HG02981 (cell line): ENCODE data around the gene SPATA17.
"Not testable (repeated sequence)": the region's sequence is repeated elsewhere in the genome, so short reads cannot be mapped to it uniquely, and the experiment has no call there.

ENCODE experiments used
- ATAC-seq: cut with Tn5 transposase; IDR thresholded peaks from one replicate; pipeline ENCODE4 v1.9.1; 2021; ENCODE audit warnings: mild to moderate bottlenecking, moderate library complexity; ENCODE audit not compliant: unreplicated experiment

Gene SPATA17

DNA sequence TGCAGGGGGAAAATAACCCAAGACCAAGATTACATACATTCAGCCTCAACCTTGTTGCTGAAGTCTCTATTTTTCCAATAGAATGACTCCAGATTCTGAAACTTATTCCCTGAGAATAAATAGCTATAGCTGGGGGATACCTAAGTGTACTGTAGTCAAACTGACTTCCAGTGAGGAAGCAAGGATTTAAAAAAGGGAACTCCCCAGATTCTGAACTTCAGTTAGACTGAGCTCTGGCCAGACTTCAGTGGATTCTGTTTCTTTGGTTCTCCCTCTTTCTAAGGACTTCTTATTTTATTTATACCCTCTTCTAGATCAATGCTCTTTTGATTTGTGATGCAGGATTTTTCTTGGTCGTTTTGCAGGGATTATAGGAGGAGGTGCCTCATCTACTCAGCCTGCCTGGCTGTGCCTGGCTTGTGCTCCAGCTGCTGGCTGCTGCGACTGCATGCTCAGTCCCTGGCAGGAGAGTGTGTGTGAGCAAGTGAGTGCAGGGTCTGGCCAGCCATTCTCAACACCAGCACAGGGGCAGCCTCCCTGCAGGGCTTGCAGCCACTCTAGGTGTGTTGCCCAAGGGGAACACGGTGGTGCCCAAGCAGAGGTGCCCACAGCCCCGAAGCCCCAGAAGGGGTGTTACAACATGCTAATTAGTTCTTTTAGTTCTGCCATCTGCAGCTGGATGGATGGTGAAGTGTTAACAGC is 43.0 kb downstream of the SPATA17 start:
- no peak for ATAC-seq

DNA sequence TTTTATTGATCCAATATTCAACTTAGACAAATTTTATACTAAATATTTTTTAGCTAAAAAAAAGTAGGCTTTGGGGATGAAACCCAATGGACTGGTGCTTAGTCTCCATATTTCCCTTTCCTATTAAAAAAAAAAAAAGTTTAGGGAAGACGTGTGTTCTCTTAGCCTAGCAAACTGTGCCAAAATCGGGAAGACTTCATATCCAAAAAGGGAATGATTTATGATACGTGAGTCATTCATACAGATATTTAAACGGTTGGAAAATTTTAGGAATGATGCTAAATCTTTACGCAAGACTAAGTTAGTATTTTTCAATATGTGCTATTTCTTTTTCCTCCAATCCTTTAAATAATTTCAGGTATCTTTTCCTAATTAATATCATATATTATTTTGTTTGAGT is 50.7 kb downstream of the SPATA17 start:
- ATAC-seq: no peak

DNA sequence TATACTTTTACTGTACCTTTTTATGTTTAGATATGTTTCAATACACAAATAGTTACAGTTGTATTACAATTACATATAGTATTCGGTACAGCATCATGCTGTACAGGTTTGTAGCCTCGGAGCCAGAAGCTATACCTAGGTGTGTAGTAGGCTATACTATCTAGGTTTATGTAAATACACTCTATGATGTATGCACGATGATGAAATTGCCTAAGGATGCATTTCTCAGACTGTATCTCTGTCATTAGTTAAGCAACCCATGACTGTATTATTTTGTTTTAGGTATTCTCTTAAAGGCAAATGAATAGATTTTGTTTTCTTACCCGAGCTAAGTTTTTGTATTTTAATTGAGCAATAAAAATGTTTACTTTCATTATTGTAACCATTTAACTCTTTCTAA is 56.4 kb downstream of the SPATA17 start:
- no peak for ATAC-seq

DNA sequence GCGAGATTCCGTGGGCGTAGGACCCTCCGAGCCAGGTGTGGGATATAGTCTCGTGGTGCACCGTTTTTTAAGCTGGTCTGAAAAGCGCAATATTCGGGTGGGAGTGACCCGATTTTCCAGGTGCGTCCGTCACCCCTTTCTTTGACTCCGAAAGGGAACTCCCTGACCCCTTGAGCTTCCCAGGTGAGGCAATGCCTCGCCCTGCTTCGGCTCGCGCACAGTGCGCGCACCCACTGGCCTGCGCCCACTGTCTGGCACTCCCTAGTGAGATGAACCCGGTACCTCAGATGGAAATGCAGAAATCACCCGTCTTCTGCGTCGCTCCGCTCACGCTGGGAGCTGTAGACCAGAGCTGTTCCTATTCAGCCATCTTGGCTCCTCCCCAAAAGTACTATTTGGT is 65.0 kb downstream of the SPATA17 start:
- not testable (repeated sequence) for ATAC-seq

DNA sequence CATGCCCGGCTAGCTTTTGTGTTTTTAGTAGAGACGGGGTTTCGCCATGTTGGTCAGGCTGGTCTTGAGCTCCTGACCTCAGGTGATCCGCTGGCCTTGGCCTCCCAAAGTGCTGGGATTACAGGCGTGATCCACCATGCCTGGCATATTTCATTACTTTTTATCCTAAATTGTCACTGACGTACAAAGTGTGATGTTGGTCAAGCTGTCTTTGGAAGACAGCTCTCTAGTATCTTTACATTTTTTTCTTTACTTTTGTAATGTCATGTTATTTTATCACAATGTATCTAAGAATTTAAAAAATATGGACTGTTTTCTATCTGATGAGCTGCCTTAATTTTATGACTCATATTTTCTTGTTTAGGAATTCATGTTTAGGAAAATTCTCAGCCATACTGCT is 72.2 kb downstream of the SPATA17 start:
- no peak for ATAC-seq

DNA sequence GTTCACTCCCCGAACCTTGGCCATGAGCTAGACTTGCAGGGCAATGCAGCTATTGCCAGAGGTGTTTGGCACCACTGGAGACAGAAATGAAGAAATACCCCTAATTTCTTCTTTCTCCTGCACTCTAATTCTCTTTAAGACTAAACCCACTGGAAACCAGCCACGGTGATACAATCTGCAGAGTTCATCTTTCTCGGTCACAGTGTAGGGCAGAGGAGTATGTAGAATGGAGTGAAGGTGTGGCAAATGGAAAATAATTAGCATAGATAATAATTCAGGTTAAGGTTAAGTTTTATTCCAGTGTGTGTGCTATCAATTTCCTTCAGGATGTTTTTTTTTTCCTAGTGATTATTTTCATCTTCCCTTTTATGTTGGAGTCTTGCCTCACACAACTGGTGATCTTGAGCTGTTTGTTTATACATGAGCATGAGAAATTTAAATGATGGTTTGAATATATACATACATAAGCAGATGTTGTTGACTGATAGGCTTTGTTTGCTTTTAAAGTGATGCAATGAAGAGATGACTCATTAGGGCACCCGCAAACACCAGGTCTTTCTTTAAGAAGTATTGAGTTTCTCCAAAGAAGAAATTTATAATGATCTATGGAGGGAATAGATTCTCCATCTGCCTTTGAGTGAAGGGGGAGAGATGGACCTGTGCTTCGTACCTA is 81.9 kb downstream of the SPATA17 start:
- no peak for ATAC-seq

DNA sequence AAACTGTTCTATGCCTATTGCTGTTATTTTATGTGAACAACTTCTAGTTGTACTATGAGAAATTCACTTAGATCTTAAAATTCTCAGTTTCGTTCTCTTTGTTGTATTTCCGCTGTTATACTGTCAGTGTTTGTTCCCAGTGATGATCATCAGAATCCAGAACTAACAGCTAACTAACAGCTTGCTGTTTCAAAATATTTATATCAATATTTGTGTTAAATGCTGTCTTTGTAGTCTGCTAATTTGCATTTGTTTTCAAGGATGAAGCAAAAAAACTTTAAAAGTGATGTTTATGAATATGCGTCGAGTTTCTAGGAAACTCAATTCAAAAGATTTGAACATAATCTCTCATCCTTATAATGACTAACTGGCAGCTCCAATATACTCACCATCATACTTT is 84.5 kb downstream of the SPATA17 start:
- ATAC-seq: no peak

DNA sequence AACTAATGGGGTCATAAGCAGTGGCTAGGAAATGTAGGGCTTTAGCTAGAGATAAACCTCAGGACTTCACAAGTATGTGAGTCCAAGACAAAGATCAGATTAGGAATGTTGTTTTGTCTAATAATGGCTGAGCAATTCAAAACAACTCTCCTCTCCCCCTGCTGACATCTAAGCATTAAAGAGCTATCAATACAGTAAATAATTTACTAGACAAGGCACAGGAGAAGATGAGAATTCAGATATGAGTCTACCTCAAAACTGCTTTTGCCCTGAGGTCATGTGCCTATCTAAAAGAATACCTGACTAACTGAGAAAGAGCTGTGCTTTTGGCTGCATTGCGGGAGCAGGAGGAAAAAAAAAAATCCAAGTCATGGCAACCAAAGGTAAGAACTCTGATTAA is 86.8 kb downstream of the SPATA17 start:
- no peak for ATAC-seq

DNA sequence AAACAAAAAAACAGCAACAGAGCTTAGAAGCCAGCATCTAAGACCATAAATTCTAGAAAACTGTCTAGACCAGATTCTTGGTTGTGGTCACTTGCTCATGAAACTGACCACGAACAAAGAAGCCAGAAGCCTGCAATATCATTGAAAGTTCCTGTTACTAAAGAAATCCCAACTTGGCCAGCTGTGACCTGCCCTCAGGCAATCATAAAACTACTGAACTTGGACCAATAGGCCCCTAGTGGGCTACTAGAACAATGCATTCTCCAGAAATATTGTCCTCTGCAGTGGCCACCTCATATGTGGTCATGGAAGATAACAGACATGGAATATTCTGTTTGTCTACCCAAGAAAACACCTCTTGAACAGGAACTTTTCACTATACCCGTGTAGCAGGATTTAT is 87.7 kb downstream of the SPATA17 start:
- ATAC-seq: no peak

DNA sequence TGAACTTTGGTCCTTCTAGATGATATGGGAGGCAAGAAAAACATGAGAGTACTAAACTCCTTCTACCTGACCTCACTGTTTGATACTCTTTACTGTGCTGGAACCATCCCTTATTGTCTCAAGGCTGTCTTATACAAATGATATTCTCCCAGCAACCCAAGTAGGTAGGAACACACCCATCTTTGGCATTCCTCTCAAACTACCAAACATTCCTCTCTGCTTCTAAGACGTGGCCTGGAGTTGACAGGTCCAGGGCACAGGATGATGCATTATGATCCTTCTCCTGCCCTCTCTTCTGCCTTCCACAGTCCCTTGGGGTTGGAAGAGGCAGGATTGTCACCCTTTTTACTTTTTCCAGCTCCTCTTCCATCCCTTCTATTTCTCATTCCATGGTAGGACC is 90.5 kb downstream of the SPATA17 start:
- no peak for ATAC-seq

DNA sequence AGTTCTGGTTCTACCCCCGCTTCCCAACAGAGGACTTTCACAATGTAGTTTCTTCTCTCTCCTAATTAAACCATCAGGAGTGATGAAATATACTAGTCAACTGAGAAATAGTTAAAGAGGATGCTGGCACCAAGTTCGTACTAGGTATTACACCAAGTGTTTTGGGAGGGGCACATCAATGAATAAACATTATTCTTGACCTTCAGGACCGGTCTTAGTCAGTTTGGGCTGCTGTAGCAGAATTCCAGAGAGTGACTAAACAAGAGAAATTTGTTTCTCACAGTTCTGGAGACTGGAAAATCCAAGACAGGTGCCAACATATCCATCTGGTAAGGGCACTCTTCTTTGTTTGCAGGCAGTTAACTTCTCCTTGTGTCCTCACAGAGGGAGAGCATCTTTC is 103.8 kb downstream of the SPATA17 start:
- no peak for ATAC-seq

DNA sequence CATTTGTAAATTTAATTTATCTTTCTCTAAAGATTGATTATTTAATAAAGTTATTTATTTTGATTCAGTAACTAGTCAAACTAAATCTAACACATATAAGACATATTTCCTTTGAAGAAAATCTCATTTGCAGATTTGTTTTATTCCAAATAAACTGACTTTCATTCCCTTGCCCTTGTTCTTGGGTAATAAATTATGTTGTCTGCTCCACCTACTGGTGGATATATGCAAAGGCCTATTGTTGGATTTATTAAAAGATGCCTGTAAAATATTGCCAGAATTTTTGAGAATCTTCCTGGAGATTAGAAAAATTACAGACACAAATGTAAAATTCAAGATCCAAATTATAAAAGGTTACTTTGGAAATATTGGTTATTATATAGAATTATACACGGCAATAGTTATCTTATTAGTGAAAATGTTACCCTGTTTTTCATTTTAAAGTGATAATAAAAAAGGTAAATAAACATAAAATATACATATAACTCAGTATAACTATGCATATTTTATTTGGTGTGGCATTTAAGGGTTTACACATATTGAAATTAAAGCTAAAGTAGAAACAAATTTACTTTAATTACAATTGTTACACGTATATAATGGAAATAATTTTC is 116.1 kb downstream of the SPATA17 start:
- ATAC-seq: no peak

DNA sequence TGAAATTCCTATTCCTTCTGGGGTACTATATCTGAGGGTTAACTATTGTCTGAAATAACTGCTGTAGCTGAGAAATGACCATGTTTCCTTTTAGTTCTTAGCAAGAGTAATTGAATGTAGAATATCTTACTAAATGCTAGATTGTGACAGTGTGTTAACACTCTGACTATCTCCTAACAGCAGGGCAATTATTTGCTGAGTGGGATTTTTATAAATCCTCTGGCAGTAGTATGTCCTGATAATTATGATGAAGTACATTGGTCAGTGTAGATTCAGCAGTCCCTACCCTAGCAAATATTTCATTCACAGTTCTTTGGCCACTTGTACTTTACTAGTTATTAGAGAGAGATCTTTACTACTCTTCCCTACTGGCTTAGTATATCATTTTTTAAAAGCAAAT is 138.6 kb downstream of the SPATA17 start:
- no peak for ATAC-seq

DNA sequence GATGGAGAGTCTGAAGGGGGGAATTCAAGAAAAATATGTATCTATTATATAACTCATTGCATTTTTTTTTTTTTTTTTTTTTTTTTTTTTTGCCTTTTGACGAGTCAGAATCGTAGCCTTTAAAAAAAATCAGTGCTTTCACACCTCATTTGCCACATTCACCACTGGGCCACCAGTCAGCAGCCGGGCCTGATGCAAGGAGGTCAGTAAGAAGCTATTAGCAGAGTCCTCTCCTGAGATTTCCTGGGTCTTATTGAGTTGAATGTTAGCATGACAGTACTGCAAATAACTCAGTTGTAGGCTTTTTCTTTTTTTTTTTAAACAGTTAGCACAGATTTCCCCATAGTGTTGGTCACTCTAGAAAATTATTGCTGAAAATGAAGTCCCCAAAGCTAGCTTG is 139.8 kb downstream of the SPATA17 start:
- ATAC-seq: no peak

DNA sequence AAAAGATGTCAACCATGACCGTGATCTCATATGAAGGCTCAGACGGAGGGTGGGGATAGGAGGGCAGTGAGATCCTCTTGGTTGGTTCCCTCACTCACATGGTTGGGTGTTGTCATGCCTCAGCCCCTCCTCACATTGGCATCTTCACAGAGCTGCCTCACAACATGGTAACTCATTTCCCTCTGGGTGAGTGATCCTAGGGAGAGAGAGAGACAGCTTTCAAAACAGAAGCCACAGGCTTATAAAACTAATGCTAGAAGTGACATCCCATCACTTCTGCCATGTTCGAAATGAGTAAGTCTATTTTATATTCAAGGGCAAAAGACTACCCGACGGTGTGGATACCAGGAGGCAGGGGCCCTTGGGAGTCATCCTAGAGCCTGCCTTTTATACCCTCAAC is 145.5 kb downstream of the SPATA17 start:
- ATAC-seq: no peak

DNA sequence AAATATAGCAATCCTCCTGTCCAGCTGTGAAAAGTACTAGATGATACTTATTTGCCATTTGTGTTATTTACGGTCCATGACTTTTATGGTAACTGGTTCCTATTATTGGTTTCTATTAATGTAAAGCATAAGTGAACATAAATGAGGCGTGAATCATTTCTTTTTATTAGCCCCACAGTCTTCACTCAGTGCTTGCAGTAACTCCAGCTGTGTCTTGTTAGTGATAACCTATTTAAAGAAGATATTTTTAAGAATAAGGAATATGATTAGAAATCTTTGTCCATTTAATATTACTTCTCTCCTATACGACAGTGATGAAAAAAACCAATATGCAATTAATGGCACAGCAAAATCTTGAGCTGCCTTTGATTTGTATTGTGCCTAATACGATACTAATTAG is 149.9 kb downstream of the SPATA17 start:
- no peak for ATAC-seq

DNA sequence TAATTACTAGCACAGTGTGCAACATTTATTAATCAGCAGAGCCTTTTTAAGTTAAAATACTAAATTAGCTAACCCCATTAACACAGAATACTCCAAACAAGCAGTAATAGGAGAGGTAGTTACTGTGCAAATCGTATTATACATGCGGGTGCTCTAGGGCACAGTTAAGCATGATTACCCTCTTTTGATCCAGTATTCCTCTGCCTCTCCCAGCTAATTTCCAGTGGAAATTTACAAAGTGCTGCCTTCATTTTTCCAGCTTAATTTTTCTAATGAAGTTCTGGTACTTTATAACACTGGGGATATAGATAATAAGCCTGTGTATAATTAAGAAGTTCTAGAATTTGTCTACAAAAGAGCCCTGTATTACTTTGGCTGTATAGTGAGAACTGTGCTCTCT is 159.9 kb downstream of the SPATA17 start:
- no peak for ATAC-seq

DNA sequence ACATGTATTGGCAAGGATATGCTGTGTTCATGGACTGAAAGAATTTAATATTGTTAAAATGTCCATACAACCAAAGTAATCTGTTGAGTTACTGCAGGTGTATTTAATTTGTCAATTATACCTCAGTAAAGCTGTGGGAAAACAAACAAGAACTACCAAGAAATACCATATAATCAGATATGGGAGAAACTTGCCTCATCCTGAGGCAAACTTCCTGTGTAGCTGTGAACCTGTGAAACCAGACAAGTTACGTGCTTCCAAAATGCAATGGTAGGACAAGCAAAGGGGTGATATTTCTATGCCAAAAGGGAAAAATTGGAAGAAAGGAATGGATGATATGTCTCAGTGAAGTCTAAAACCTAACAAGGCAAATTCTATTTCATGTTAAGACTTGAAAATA is 174.6 kb downstream of the SPATA17 start:
- ATAC-seq: no peak

DNA sequence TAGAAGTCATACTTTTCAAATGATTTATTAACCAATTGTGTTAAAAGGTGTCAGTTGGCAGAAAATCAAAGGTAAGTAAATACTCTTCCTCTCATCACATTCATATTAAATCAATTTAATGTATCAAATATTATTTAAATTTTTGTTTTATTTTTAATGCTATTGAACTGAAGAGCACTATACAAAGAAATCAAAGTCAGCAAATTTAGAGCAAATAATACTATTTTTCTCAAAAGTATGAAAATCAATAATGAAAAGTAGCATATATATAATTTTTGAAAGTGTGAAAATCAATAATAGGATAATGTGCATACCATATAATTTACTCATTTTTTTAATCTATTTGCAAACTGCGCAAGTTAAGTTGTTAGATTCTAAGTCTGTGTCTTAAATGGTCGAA is 181.0 kb downstream of the SPATA17 start:
- ATAC-seq: no peak

DNA sequence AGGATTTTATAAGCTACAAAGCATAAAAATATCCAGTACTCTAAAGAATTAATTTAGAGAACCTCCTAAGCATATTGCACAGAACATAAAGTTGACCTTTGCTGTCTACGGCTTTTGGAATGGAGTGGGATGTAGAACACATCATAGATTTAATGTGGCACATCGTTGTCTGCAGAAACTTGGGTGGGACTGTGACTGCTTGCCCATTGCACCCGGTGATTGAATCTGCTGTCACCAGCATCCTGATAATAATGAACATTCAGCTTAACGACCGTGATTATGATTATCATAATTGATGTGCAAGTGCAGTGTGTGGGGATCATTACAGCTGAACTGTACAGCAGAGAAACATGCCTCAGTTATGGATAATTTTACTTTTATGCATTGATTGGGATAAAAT is 181.9 kb downstream of the SPATA17 start:
- no peak for ATAC-seq

DNA sequence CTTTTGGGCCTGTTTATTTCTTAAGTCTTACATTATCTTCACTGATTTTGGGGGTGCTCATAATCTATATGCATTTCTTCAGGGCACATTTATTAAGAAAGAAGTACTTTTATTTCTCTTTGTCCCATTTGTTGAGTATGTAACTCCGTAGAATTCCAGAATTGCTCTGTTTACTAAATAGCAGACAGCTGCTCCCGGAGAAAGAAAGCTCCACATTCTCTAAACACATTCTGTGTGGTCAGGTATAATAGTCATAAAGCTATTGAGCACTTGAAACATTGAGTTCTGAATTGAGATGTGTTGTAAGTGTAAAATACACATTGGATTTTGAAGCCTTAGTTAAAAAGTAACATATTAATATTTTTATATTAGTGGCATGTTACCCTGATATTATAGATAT is 206.5 kb downstream of the SPATA17 start:
- ATAC-seq: no peak

DNA sequence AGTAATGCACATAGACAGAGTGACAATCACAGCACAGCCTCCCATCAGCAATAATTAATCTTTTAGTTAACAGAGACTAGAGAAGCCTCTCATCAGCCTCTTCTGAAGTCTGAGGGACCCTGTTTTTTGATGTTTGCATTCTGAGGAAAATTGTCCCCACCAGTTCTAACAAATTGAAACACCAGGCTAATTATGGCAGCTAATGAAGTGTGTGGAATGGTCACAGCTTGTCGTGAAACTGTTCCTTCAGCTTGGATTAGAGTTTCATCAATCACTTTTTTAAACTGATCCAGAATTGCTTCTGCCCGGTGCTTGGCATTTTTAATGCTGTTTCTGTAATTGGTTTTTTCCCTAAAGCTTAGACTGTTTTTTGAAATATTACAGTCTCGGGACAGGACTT is 208.0 kb downstream of the SPATA17 start:
- ATAC-seq: no peak
